ENCODE data around the gene GUCY1B1. TPM values are rescaled to one million over a fixed set of nuclear protein-coding genes. Genes with fewer than 3 reads are reported as not detected.

The GUCY1B1 gene
- total RNA-seq (2014; rRNA removed; shearing (Covaris generic)) (not detected in 2 replicates), total RNA-seq (2022) (not detected in 2 replicates), Bru-seq, nascent RNA (not detected), BruChase-seq, experiment 1, labeled RNA remaining after a 6-hour chase (not detected), BruChase-seq, experiment 2, labeled RNA remaining after a 2-hour chase (not detected)
- long read RNA-seq: 0 reads

GRCh38 chr4:155758481-155759371, at the start of gene GUCY1B1:
Gene GUCY1B1, plus strand, starts transcription at chr4:155759021. Its CDS starts 120 bp downstream, at chr4:155759141.
- intact Hi-C loops (cut with micrococcal nuclease; ENCODE audit: unreplicated experiment): no loop called here
- no peak within 1 kb of the TSS; the same call in 1 of the 2 replicates for H2AFZ ChIP-seq (ENCODE audit: low read length)

GRCh38 chr4:155709918-155710317, 48.9 kb upstream of the GUCY1B1 start:
- intact Hi-C loops (cut with micrococcal nuclease; ENCODE audit: unreplicated experiment): no loop called here
- Histone ChIP-seq H2AFZ (ENCODE audit: low read length) (no peak overlapping the region), H3K27ac (ENCODE audit: low read depth, low read length, poor library complexity, severe bottlenecking) (no peak overlapping the region), H3K9me2 (ENCODE audit: insufficient read depth, low read length) (no peaks in the 10 kb centered on the region), H3K36me3 (ENCODE audit: insufficient read depth, low read length) (no peaks in the 10 kb centered on the region), H4K20me1 (ENCODE audit: insufficient read depth, low read length) (no peaks in the 10 kb centered on the region), H3K4me2 (ENCODE audit: low read length) (no peak overlapping the region), H3K9me3 (ENCODE audit: low read length) (no peaks in the 10 kb centered on the region), H3K79me2 (ENCODE audit: insufficient read depth, low read depth, low read length) (no peaks in the 10 kb centered on the region), H3K4me1 (ENCODE audit: insufficient read depth, low read length, poor library complexity, severe bottlenecking) (no peaks in the 10 kb centered on the region), H3K4me3 (ENCODE audit: low read depth, low read length, poor library complexity, severe bottlenecking) (no peak overlapping the region)
- TF ChIP-seq CTCF (conservative IDR thresholded peaks at IDR 0.05; ENCODE audit: low read length): no peak
- TF ChIP-seq EZH2phosphoT487 (IDR thresholded peaks at IDR 0.05; ENCODE audit: borderline replicate concordance, low read depth, low read length): no peak
- no peak for DNase-seq (ENCODE audit: low spot score)
- no TSS peak for BruUV-seq (replicated peaks)
- ChIA-PET CTCF (ENCODE audit: unreplicated experiment) (no interaction called here), POLR2A (interaction anchor here (0.7 kb wide), 1 partner anchor 9 kb away, joined by 3 read pairs; no protein-coding TSS in a partner anchor)

More at GRCh38 chr4:155758481-155759371, at the start of gene GUCY1B1:
- no peak for TF ChIP-seq EZH2phosphoT487 (IDR thresholded peaks at IDR 0.05; ENCODE audit: borderline replicate concordance, low read depth, low read length)
- TF ChIP-seq CTCF (conservative IDR thresholded peaks at IDR 0.05; ENCODE audit: low read length): no peak
- no peak within 1 kb of the TSS for H3K4me3 ChIP-seq (ENCODE audit: low read depth, low read length, poor library complexity, severe bottlenecking)
- H3K9me3 ChIP-seq (ENCODE audit: low read length): no peaks in the 10 kb centered on the region
- H3K4me2 ChIP-seq (ENCODE audit: low read length): no peak within 1 kb of the TSS
- H4K20me1 ChIP-seq (ENCODE audit: insufficient read depth, low read length): no peaks in the 10 kb centered on the region
- no peak for DNase-seq (ENCODE audit: low spot score)
- no peak within 1 kb of the TSS for H3K27ac ChIP-seq (ENCODE audit: low read depth, low read length, poor library complexity, severe bottlenecking)
- BruUV-seq (replicated peaks): no TSS peak
- H3K36me3 ChIP-seq (ENCODE audit: insufficient read depth, low read length): no peaks in the 10 kb centered on the region
- ChIA-PET POLR2A (no interaction called here), CTCF (ENCODE audit: unreplicated experiment) (no interaction called here)
- H3K9me2 ChIP-seq (ENCODE audit: insufficient read depth, low read length): no peaks in the 10 kb centered on the region
- H3K79me2 ChIP-seq (ENCODE audit: insufficient read depth, low read depth, low read length): no peaks in the 10 kb centered on the region
- no peaks in the 10 kb centered on the region for H3K4me1 ChIP-seq (ENCODE audit: insufficient read depth, low read length, poor library complexity, severe bottlenecking)

Measured in OCI-LY7 (cell line).